Endothelial cell of umbilical vein (primary cell): ENCODE results near the gene ACER3. TPM values are rescaled to one million over a fixed set of nuclear protein-coding genes. Genes with fewer than 3 reads are reported as not detected.

ENCODE experiments used
- BruUV-seq: library from RNA; stranded (reverse); fragments of 400-500 nt; replicated peaks from 2 replicates; lab custom pipeline; 2021; lab: Mats Ljungman, UMichigan
- CTCF ChIA-PET: fragments of 300-600, 350-600 bp; sonication (Branson Sonifier 250); formaldehyde crosslinking; loops from one replicate; lab custom pipeline; 2021; ENCODE audit warnings: antibody characterized with exemption, inconsistent platforms; lab: Charles Lee
- POLR2A ChIA-PET: fragments of 300-600, 350-600 bp; sonication (Branson Sonifier 250); formaldehyde crosslinking; loops from one replicate; lab custom pipeline; 2021; ENCODE audit warnings: antibody characterized with exemption, inconsistent platforms; lab: Charles Lee
- DNase-seq: peaks from one replicate; pipeline ENCODE4 v3.0.0-alpha.2; 2011; ENCODE audit warnings: low read depth, low spot score
- FAIRE-seq: peaks from 2 replicates; lab custom pipeline; 2011; peaks lifted over from hg19 to GRCh38; lab: Jason Lieb, UNC
- H2AFZ ChIP-seq: 2 replicates; pipeline ENCODE4 v1.6.0; 2012; ENCODE audit warnings: low read depth, low read length, control low read depth, inconsistent platforms
- H3K27ac ChIP-seq: 2 replicates; pipeline ENCODE4 v1.5.1; 2011; ENCODE audit warnings: low read depth, mild to moderate bottlenecking, control low read depth, low read length, moderate library complexity; ENCODE audit not compliant: insufficient read depth
- H3K27me3 ChIP-seq, 2 experiments: 2 replicates each; pipeline versions ENCODE4 v1.6.0 to v1.6.1; 2011; ENCODE audit warnings: low read length in 2 of 2, mixed read lengths in 1 of 2; ENCODE audit not compliant: control insufficient read depth in 2 of 2, insufficient read depth in 2 of 2
- H3K36me3 ChIP-seq, 2 experiments: 2 replicates in 1 of 2; 3 replicates in 1 of 2; pipeline ENCODE4 v1.5.1; 2011; ENCODE audit warnings: low read length in 2 of 2, mild to moderate bottlenecking in 1 of 2, moderate library complexity in 1 of 2; ENCODE audit not compliant: control insufficient read depth in 2 of 2, insufficient read depth in 2 of 2; ENCODE audit errors: extremely low read depth in 1 of 2
- H3K4me1 ChIP-seq: 3 replicates; pipeline ENCODE4 v1.5.1; 2011; ENCODE audit warnings: mild to moderate bottlenecking, low read length; ENCODE audit not compliant: control insufficient read depth, insufficient read depth; ENCODE audit errors: extremely low read depth
- H3K4me2 ChIP-seq: 2 replicates; pipeline ENCODE4 v1.6.1; 2011; ENCODE audit warnings: low read length, control low read depth, mixed read lengths; ENCODE audit not compliant: insufficient read depth
- H3K4me3 ChIP-seq, 3 experiments: fragments of 200-600 bp in 1 of 3; sonication (generic), shearing (Covaris generic) in 1 of 3; replicated peaks in 1 of 3; 2 replicates each; pipeline ENCODE4 v1.5.1; 2011 to 2016; ENCODE audit warnings: control low read depth in 3 of 3, low read length in 3 of 3, mild to moderate bottlenecking in 2 of 3, inconsistent platforms in 1 of 3, low read depth in 1 of 3, moderate library complexity in 1 of 3; ENCODE audit not compliant: insufficient read depth in 1 of 3
- H3K79me2 ChIP-seq: 2 replicates; pipeline ENCODE4 v1.6.0; 2012; ENCODE audit warnings: low read length, inconsistent platforms; ENCODE audit not compliant: control insufficient read depth, insufficient read depth
- H3K9ac ChIP-seq: replicated peaks from 2 replicates; pipeline ENCODE3; 2011; ENCODE audit warnings: low read length, control low read depth; ENCODE audit not compliant: insufficient read depth; ENCODE audit errors: extremely low read depth
- H3K9me1 ChIP-seq: replicated peaks from 3 replicates; pipeline ENCODE4 v1.6.0; 2011; ENCODE audit warnings: mild to moderate bottlenecking, low read length; ENCODE audit not compliant: control insufficient read depth, insufficient read depth; ENCODE audit errors: extremely low read depth
- H3K9me3 ChIP-seq: replicated peaks from 2 replicates; pipeline ENCODE4 v1.5.1; 2012; ENCODE audit warnings: low read length, inconsistent platforms; ENCODE audit not compliant: control insufficient read depth, insufficient read depth
- H4K20me1 ChIP-seq: replicated peaks from 2 replicates; pipeline ENCODE3; 2011; ENCODE audit warnings: mild to moderate bottlenecking, low read length; ENCODE audit not compliant: control insufficient read depth, insufficient read depth; ENCODE audit errors: extremely low read depth
- EZH2 ChIP-seq: IDR thresholded peaks from 2 replicates; pipeline ENCODE4 v1.6.1; 2012; ENCODE audit warnings: borderline replicate concordance, low read depth, mild to moderate bottlenecking, moderate library complexity, low read length, inconsistent platforms; ENCODE audit not compliant: severe bottlenecking
- FOS ChIP-seq: IDR thresholded peaks from 2 replicates; pipeline ENCODE4 v1.6.1; 2011; ENCODE audit warnings: mild to moderate bottlenecking, low read length, moderate library complexity, borderline replicate concordance; ENCODE audit not compliant: insufficient read depth
- GATA2 ChIP-seq: IDR thresholded peaks from 2 replicates; pipeline ENCODE4 v1.7.0; 2011; ENCODE audit warnings: low read depth, mild to moderate bottlenecking, moderate library complexity, mixed read lengths, low read length; ENCODE audit not compliant: insufficient read length, insufficient read depth
- JUN ChIP-seq: IDR thresholded peaks from 2 replicates; pipeline ENCODE4 v1.6.1; 2011; ENCODE audit warnings: borderline replicate concordance, low read depth; ENCODE audit not compliant: insufficient read length, insufficient read depth
- MYC ChIP-seq: IDR thresholded peaks from one replicate; pipeline ENCODE4 v1.6.1; 2011; ENCODE audit warnings: mild to moderate bottlenecking, low read depth, low read length
- POLR2A ChIP-seq: IDR thresholded peaks from 2 replicates; pipeline ENCODE4 v1.6.1; 2012; ENCODE audit warnings: low read depth, mild to moderate bottlenecking, control low read depth, low read length
- POLR2AphosphoS5 ChIP-seq: IDR thresholded peaks from 2 replicates; pipeline ENCODE4 v1.6.1; 2012; ENCODE audit warnings: low read depth, mild to moderate bottlenecking, control low read depth, low read length, moderate library complexity; ENCODE audit not compliant: insufficient read depth
- dilution Hi-C: fragments of 300-500 bp; cut with MboI; formaldehyde crosslinking; loops from one replicate; pipeline ENCODE4 v1.15.0; 2019; ENCODE audit warnings: low sequenced_read_pairs; ENCODE audit not compliant: extremely low pct_ligation_motif_present
- intact Hi-C: fragments of 100-400 bp; cut with micrococcal nuclease; formaldehyde crosslinking; loops from one replicate; pipeline ENCODE4 v1.10.0; 2022
- polyA plus RNA-seq, 4 experiments: library from polyadenylated mRNA; depleted of rRNA in 3 of 4; stranded (reverse) in 3 of 4; unstranded in 1 of 4; fragments of >200 nt; gene quantifications; 2 replicates each; pipeline versions ENCODE4 v1.2.1 to v1.2.3, GENCODE V29; 2011 to 2012; ENCODE audit warnings: missing spikeins in 1 of 4
- total RNA-seq: library from RNA; stranded (reverse); gene quantifications from 2 replicates; pipeline ENCODE4 v1.2.3, GENCODE V29; 2021
- TF ChIP-seq, protein P1 (sequence below): IDR thresholded peaks from 2 replicates; pipeline ENCODE4 v1.6.1; 2011; ENCODE audit not compliant: insufficient read depth, insufficient read length
- TF ChIP-seq, protein P2 (sequence below), 2 donors: IDR thresholded peaks; 1 replicate in 1 of 2; 2 replicates in 1 of 2; pipeline ENCODE4 v1.5.1; 2011; ENCODE audit warnings: low read length in 2 of 2, mild to moderate bottlenecking in 2 of 2, moderate library complexity in 2 of 2, control low read depth in 1 of 2, inconsistent platforms in 1 of 2, low read depth in 1 of 2; ENCODE audit not compliant: insufficient read depth in 1 of 2; ENCODE audit errors: extremely low read depth in 1 of 2

ACER3 gene
- total and polyA plus RNA-seq, 2 donors (not counting 3 experiments of a cell fraction or from before 2014, with no cell fraction given), result 9.9 to 31.6 TPM

- Histone ChIP-seq H3K79me2 (peaks cover 2% of the 10 kb centered on the region), H3K36me3 (no peaks in the 10 kb centered on the region), H3K4me2 (no peak overlapping the region), H3K9me1 (no peaks in the 10 kb centered on the region), H3K27me3 (no peaks in the 10 kb centered on the region), H4K20me1 (peaks cover 2% of the 10 kb centered on the region), H3K4me3 (no peak overlapping the region), H2AFZ (no peak overlapping the region), H3K9ac (no peak overlapping the region), H3K4me1 (peaks cover 11% of the 10 kb centered on the region), H3K27ac (no peak overlapping the region), H3K9me3 (no peaks in the 10 kb centered on the region)
- FAIRE-seq (no peak), DNase-seq (no peak)
- no TSS peak for BruUV-seq
- ChIA-PET POLR2A (interaction anchor here (0.5 kb wide), 1 partner anchor 889 kb away, joined by 3 read pairs; no protein-coding TSS in a partner anchor), CTCF (interaction anchor here (0.6 to 3.1 kb wide), 5 partner anchors 10 to 23 kb away, joined by 3 to 9 read pairs (median 4); no protein-coding TSS in a partner anchor)
- dilution Hi-C loops (no loop called here), intact Hi-C loops (no loop called here)
- TF ChIP-seq JUN (no peak), POLR2A (no peak), MYC (no peak), POLR2AphosphoS5 (no peak), EZH2 (no peak), GATA2 (no peak), FOS (no peak)
- TF ChIP-seq, protein P1, sequence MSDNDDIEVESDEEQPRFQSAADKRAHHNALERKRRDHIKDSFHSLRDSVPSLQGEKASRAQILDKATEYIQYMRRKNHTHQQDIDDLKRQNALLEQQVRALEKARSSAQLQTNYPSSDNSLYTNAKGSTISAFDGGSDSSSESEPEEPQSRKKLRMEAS, result no peak
- TF ChIP-seq, protein P2, sequence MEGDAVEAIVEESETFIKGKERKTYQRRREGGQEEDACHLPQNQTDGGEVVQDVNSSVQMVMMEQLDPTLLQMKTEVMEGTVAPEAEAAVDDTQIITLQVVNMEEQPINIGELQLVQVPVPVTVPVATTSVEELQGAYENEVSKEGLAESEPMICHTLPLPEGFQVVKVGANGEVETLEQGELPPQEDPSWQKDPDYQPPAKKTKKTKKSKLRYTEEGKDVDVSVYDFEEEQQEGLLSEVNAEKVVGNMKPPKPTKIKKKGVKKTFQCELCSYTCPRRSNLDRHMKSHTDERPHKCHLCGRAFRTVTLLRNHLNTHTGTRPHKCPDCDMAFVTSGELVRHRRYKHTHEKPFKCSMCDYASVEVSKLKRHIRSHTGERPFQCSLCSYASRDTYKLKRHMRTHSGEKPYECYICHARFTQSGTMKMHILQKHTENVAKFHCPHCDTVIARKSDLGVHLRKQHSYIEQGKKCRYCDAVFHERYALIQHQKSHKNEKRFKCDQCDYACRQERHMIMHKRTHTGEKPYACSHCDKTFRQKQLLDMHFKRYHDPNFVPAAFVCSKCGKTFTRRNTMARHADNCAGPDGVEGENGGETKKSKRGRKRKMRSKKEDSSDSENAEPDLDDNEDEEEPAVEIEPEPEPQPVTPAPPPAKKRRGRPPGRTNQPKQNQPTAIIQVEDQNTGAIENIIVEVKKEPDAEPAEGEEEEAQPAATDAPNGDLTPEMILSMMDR (IDR thresholded peaks at IDR 0.05; ENCODE audit: extremely low read depth in 1 of 2, insufficient read depth in 1 of 2, low read depth in 1 of 2, low read length in 2 of 2), result no peak
Observed at GRCh38 chr11:76897233-76897632, 36.5 kb downstream of the ACER3 start.
